Keratinocyte (primary cell): ENCODE results near the gene PLA1A.

Experiments used
- EZH2 ChIP-seq: IDR thresholded peaks from one replicate; pipeline ENCODE4 v1.6.1; 2012; ENCODE audit warnings: inconsistent platforms, mild to moderate bottlenecking, low read length, moderate library complexity
- TF ChIP-seq, protein P1 (sequence below), 3 experiments: IDR thresholded peaks in 1 of 3; conservative IDR thresholded peaks in 1 of 3; optimal IDR thresholded peaks in 1 of 3; 2 replicates in 2 of 3; 3 replicates in 1 of 3; pipeline versions ENCODE3 to v1.5.1; 2011; ENCODE audit warnings: low read length in 3 of 3, mild to moderate bottlenecking in 3 of 3, moderate library complexity in 2 of 3, control low read depth in 1 of 3, inconsistent platforms in 1 of 3; ENCODE audit not compliant: insufficient read depth in 2 of 3; ENCODE audit errors: extremely low read depth in 1 of 3

DNA sequence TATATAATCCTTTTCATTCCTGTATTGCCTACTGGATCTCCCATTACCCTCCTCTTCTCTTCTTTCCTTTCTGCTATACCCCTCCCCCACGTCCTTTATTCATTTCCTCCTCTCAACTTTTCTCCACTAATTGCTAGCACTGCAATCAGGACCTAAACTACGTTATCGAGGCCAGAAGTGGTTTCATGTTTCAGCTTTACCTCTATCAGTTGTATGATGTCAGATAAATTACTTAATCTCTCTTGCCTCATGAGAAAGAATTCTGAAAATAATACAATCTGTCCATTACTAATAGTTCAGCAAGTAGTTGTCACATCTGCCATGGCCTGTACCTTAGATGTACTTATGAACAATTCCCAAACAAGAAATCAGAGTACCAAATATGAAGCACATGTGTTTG is 52.1 kb downstream of the PLA1A start:
- TF ChIP-seq, protein P1, sequence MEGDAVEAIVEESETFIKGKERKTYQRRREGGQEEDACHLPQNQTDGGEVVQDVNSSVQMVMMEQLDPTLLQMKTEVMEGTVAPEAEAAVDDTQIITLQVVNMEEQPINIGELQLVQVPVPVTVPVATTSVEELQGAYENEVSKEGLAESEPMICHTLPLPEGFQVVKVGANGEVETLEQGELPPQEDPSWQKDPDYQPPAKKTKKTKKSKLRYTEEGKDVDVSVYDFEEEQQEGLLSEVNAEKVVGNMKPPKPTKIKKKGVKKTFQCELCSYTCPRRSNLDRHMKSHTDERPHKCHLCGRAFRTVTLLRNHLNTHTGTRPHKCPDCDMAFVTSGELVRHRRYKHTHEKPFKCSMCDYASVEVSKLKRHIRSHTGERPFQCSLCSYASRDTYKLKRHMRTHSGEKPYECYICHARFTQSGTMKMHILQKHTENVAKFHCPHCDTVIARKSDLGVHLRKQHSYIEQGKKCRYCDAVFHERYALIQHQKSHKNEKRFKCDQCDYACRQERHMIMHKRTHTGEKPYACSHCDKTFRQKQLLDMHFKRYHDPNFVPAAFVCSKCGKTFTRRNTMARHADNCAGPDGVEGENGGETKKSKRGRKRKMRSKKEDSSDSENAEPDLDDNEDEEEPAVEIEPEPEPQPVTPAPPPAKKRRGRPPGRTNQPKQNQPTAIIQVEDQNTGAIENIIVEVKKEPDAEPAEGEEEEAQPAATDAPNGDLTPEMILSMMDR (optimal IDR thresholded peaks at IDR 0.05 in 1 of 3, IDR thresholded peaks at IDR 0.05 in 1 of 3, conservative IDR thresholded peaks at IDR 0.05 in 1 of 3; ENCODE audit: extremely low read depth in 1 of 3, insufficient read depth in 2 of 3, low read length in 3 of 3), result no peak
- TF ChIP-seq EZH2, result no peak
